ENCODE measurements around the gene SEZ6L2. TPM values are rescaled to one million over a fixed set of nuclear protein-coding genes. Genes with fewer than 3 reads are reported as not detected.
A peak's percentile ranks its signal among the peaks of the same experiment; 100 is the strongest.

The SEZ6L2 gene
- total RNA-seq, 4 donors from 2014 or later, result 0.22 to 2.8 (median 1.1) TPM; not detected in 1

- Histone ChIP-seq H3K9me3 (no peaks in the 10 kb centered on the region), H3K4me3 (peak overlapping the region in 3 of 4 donors; percentile 70 to 91 (median 78)), H3K4me1 (peaks cover 15 to 31% (median 16%) of the 10 kb centered on the region in 3 donors), H3K27ac (peak overlapping the region; percentile 84 to 92 (median 87)), H3K27me3 (no peaks in the 10 kb centered on the region), H3K36me3 (peaks cover 0 to 15% (median 7%) of the 10 kb centered on the region in 3 donors)
- TF ChIP-seq, protein P1, sequence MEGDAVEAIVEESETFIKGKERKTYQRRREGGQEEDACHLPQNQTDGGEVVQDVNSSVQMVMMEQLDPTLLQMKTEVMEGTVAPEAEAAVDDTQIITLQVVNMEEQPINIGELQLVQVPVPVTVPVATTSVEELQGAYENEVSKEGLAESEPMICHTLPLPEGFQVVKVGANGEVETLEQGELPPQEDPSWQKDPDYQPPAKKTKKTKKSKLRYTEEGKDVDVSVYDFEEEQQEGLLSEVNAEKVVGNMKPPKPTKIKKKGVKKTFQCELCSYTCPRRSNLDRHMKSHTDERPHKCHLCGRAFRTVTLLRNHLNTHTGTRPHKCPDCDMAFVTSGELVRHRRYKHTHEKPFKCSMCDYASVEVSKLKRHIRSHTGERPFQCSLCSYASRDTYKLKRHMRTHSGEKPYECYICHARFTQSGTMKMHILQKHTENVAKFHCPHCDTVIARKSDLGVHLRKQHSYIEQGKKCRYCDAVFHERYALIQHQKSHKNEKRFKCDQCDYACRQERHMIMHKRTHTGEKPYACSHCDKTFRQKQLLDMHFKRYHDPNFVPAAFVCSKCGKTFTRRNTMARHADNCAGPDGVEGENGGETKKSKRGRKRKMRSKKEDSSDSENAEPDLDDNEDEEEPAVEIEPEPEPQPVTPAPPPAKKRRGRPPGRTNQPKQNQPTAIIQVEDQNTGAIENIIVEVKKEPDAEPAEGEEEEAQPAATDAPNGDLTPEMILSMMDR (IDR thresholded peaks at IDR 0.05), result no peak
- no peak for TF ChIP-seq POLR2A (IDR thresholded peaks at IDR 0.05)
- DNase-seq, result no peak
- intact Hi-C loops (cut with DNase I), result no loop called here
- WGBS, 2 donors, result 63% methylated on average over 12 of the region's 12 CpGs
Measured at GRCh38 chr16:29927070-29927905, 27.9 kb upstream of the SEZ6L2 start.

DNA sequence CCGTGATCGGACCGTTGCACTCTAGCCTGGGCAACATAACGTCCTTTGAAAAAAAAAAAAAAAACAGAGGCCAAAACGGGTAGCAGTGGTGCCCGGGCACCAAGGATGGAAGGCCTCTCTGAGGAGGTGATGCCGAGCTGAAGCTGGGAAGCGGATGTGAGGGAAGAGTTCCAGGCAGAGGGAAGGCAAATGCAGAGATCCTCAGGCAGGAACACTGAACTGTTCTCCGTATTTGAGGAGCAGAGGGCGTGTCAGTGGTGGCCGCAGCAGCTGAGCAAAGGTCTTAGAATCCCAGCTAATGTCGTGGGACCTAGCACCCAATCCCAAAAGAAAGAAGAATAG is 27.3 kb upstream of the SEZ6L2 start:
- H3K4me1 ChIP-seq, result peaks cover 15 to 31% (median 16%) of the 10 kb centered on the region in 3 donors
- no peak for DNase-seq
- WGBS, 2 donors, result 4 to 5% methylated on average over 12 of the region's 12 CpGs
- H3K4me3 ChIP-seq, result peak overlapping the region; percentile 70 to 91 (median 84)
- intact Hi-C loops (cut with DNase I), result no loop called here
- H3K27me3 ChIP-seq, result no peaks in the 10 kb centered on the region
- peak overlapping the region; percentile 84 to 92 (median 87) for H3K27ac ChIP-seq
- H3K9me3 ChIP-seq, result no peaks in the 10 kb centered on the region
- peaks cover 0 to 21% (median 7%) of the 10 kb centered on the region in 3 donors for H3K36me3 ChIP-seq
- no peak for TF ChIP-seq POLR2A (IDR thresholded peaks at IDR 0.05)
- TF ChIP-seq, protein P1 (IDR thresholded peaks at IDR 0.05), result no peak

DNA sequence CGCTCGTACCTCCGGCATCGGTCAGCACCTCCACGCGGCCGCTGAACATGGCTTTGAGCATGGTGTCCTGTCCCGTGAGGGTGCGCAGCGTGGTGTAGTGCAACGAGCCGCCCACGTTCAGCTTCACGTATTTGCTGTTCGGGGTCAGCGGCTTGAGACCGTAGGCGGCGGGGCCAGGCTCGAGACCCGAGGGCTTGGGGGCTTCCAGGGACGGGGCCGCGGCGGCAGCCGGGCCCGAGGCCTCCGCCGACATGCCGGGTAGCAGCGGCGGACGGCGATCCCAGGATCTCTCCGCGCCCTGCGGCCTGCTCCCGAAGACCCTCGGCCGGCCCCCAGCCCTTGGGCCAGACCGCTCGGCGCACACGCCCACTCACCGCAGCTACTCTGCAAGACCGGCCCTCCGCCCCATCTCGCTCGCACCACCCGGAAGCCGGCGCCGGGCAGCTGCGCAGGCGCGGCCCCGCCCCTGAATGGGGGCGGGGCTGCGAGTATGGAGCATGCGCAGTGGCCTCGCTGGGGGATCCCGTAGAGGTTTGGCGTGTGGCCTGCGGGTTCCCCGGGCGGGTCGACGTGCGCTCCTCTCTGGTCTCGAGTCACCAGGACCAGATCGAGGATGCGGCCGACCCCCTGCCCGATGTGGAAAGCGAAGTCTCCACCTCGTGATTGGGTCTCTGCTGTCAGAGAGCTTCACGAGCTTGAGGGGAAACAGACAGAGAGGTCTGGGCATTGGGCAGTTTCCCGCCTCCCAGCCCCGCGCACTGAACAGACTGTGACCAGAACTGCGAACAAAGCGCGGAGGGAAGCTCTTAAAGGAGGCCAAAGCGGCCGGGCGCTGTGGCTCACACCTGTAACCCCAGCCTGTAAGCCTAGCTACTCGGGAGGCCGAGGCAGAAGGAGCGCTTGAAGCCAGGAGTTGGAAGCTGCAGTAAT is 26.7 kb upstream of the SEZ6L2 start, which contains the start of gene KCTD13:
TSS of gene KCTD13 (minus strand) at position 446 of the 930 bp plus-strand sequence. CDS start at position 253, 193 bp downstream.
- H3K36me3 ChIP-seq, result peaks cover 0 to 27% (median 7%) of the 10 kb centered on the region in 3 donors
- TF ChIP-seq POLR2A (IDR thresholded peaks at IDR 0.05), result peak in 3 of 4 donors; percentile 36 to 83 (median 64)
- TF ChIP-seq, protein P1 (IDR thresholded peaks at IDR 0.05), result peak in 1 of 6 experiments; percentile 24
- H3K9me3 ChIP-seq, result no peaks in the 10 kb centered on the region
- intact Hi-C loops (cut with DNase I), result no loop called here
- 0 to 1% methylated on average over 23 to 33 of the region's 89 CpGs for WGBS, 2 donors
- H3K27ac ChIP-seq, result peak within 1 kb of the TSS; percentile 84 to 92 (median 87)
- H3K4me3 ChIP-seq, result peak within 1 kb of the TSS; percentile 70 to 91 (median 84)
- DNase-seq, result peak; percentile 27
- H3K4me1 ChIP-seq, result peaks cover 15 to 31% (median 16%) of the 10 kb centered on the region in 3 donors
- H3K27me3 ChIP-seq, result no peaks in the 10 kb centered on the region

DNA sequence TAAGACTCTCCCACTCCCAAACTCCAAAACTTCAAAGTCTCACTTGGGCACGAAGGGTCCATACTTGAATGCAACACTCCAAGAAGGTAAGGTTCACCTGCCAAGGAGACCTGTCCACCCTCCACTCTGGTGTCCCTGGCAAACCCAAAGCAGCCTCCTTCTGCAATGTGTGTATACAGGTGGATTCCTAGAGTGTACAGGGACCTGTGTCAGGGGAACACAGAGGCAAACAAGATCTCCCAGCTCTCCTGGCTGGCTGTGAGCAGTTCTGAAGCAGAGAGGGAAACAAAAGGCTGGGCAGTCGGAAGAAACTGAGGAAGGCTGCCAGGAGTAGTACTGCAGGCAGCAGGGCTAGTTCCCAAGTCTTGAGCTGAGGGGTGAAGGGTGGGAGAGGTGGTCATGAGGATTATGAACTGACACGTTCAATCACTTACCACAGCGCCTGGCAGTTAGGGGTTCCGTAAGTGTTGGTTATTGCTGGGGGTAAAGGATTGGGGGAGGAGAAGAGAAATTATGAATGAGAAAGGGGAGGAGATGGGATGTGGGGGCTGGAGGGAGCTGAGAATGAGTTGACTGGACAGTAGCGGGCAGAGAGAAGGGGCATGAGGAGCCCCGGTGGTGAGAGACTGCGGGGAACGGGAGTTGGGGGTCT is 25.9 kb upstream of the SEZ6L2 start:
- peaks cover 0 to 35% (median 7%) of the 10 kb centered on the region in 3 donors for H3K36me3 ChIP-seq
- H3K9me3 ChIP-seq, result no peaks in the 10 kb centered on the region
- H3K27ac ChIP-seq, result peak overlapping the region in 3 of 4 donors; percentile 84 to 92 (median 85)
- TF ChIP-seq POLR2A (IDR thresholded peaks at IDR 0.05), result no peak
- TF ChIP-seq, protein P1 (IDR thresholded peaks at IDR 0.05), result no peak
- DNase-seq, result no peak
- peaks cover 15 to 31% (median 16%) of the 10 kb centered on the region in 3 donors for H3K4me1 ChIP-seq
- peak overlapping the region; percentile 70 to 91 (median 84) for H3K4me3 ChIP-seq
- intact Hi-C loops (cut with DNase I), result no loop called here
- 0 to 9% methylated on average over 7 to 9 of the region's 9 CpGs for WGBS, 2 donors
- no peaks in the 10 kb centered on the region for H3K27me3 ChIP-seq
